GM12873 (cell line): Measurements from ENCODE around the gene FOXP3.

Experiments
- CTCF ChIP-seq: IDR thresholded peaks from 2 replicates; pipeline ENCODE4 v1.5.1; 2012; ENCODE audit warnings: low read depth, mild to moderate bottlenecking, moderate library complexity, low read length, control low read depth; ENCODE audit not compliant: insufficient read depth; ENCODE audit errors: missing control alignments

FOXP3 gene

GRCh38 chrX:49212209-49212608 lies 52.3 kb downstream of the FOXP3 start:
- TF ChIP-seq CTCF = no peak

GRCh38 chrX:49211074-49211473 lies 53.4 kb downstream of the FOXP3 start:
- TF ChIP-seq CTCF = no peak

DNA sequence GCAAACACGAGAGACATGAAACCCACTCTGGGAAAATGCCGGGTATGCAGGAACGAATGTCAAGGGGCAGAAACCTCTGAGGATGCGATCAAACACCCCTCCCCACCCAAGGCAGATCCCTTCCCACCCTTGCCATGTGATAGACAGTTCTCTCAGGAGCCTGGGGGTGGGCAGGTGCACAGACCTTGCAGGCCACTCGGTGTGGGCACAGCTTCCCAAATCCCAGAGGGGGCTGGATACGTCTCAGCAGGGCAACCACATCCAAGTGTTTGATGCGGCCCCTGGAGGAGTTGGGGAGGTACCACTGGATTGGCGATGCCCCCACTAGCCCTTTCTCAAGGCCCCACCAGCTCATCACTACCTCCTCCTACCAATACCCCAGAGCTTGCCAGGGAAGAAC lies 54.1 kb downstream of the FOXP3 start:
- TF ChIP-seq CTCF = no peak

- no peak for TF ChIP-seq CTCF
Measured at GRCh38 chrX:49209434-49210251, 54.9 kb downstream of the FOXP3 start.

- no peak for TF ChIP-seq CTCF
Measured at GRCh38 chrX:49208399-49208798, 56.1 kb downstream of the FOXP3 start.

- TF ChIP-seq CTCF = no peak
Measured at GRCh38 chrX:49206543-49206942, 58.0 kb downstream of the FOXP3 start.

DNA sequence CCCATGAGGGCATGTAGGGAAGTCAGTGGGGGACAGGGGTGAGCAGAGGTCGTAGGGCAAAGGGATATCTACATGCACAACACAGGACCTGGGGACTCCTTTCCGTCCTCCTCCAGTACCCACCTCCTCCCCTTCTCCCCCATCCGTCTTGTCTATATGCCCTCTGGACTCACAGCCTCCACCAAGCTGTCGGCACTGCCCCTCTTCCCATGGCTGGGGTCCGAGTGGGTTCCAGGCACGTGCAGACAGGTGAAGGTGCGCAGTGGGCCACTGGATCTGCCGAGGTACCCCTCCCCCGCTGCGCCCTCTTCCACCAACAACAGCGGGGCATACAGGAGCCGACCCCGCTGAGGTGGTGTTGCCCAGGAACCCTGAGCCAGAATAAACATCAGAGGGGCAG lies 59.1 kb downstream of the FOXP3 start:
- TF ChIP-seq CTCF = no peak
